Measurements from ENCODE around the gene RTP3. TPM values are rescaled to one million over a fixed set of nuclear protein-coding genes. Genes with fewer than 3 reads are reported as not detected.

RTP3 gene
- total and polyA plus RNA-seq, 4 donors: 1.0 to 61.7 (median 26.6) TPM

DNA sequence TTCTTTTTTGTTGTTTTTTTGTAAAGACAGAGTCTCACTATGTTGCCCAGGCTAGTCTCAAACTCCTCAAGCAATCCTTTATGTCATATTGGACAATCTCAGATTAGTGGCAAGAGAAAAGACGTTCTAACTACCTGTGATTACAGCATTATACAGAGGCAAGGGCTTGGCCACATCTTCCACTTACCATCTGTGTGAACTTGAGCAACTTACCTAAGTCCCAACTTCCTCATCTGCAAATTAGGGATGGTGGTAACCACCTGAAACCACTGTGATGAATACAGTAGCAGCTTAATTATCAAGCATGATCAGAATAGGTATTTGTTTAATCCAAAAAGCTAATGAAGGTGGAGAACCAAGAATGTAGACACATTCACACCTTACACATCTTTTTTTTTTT lies 52.2 kb downstream of the RTP3 start (continued):
- TF ChIP-seq, protein P1, sequence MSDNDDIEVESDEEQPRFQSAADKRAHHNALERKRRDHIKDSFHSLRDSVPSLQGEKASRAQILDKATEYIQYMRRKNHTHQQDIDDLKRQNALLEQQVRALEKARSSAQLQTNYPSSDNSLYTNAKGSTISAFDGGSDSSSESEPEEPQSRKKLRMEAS (IDR thresholded peaks at IDR 0.05): no peak
- TF ChIP-seq YY1 (IDR thresholded peaks at IDR 0.05): no peak
- TF ChIP-seq, protein P2, sequence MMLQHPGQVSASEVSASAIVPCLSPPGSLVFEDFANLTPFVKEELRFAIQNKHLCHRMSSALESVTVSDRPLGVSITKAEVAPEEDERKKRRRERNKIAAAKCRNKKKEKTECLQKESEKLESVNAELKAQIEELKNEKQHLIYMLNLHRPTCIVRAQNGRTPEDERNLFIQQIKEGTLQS (IDR thresholded peaks at IDR 0.05): no peak

Other genes starting within 250 kb of the RTP3 start
- gene CCR2, start 143.9 kb upstream of the RTP3 start, total RNA-seq: 1 to 10 TPM; 3.3 to 3.4 TPM
- gene CCR2, start 143.9 kb upstream of the RTP3 start, polyA plus RNA-seq: 1 to 10 TPM in 1 of 2 donors, under 1 TPM in 1; 0.68 to 1.5 TPM
- under 1 TPM; 0.23 to 0.75 TPM for gene CCR5, start 127.0 kb upstream of the RTP3 start, total RNA-seq
- gene CCR5, start 127.0 kb upstream of the RTP3 start, polyA plus RNA-seq: under 1 TPM; 0.06 to 0.51 TPM
- 1 to 10 TPM; 1.0 to 9.0 TPM for gene CCRL2, start 90.7 kb upstream of the RTP3 start, total RNA-seq
- gene CCRL2, start 90.7 kb upstream of the RTP3 start, polyA plus RNA-seq: under 1 TPM; 0.51 to 0.62 TPM
- 10 to 100 TPM in 1 of 2 donors, under 1 TPM in 1; 0.92 to 14.7 TPM for gene LTF, start 33.1 kb upstream of the RTP3 start, total RNA-seq
- 1 to 10 TPM in 1 of 2 donors, under 1 TPM in 1; 0.36 to 1.9 TPM for gene LTF, start 33.1 kb upstream of the RTP3 start, polyA plus RNA-seq
- 1 to 10 TPM in 1 of 2 donors, under 1 TPM in 1; 0.93 to 6.6 TPM for gene LRRC2, start 68.3 kb downstream of the RTP3 start, total RNA-seq
- 1 to 10 TPM; 1.9 to 7.6 TPM for gene LRRC2, start 68.3 kb downstream of the RTP3 start, polyA plus RNA-seq
- not detected for gene FAM240A, start 114.5 kb downstream of the RTP3 start, total RNA-seq
- gene FAM240A, start 114.5 kb downstream of the RTP3 start, polyA plus RNA-seq: not detected
- gene ALS2CL, start 195.7 kb downstream of the RTP3 start, total RNA-seq: 10 to 100 TPM in 1 of 2 donors, under 1 TPM in 1; 0.51 to 22.9 TPM
- 1 to 10 TPM; 4.8 to 6.6 TPM for gene ALS2CL, start 195.7 kb downstream of the RTP3 start, polyA plus RNA-seq
- under 1 TPM; 0.14 to 0.17 TPM for gene TMIE, start 203.4 kb downstream of the RTP3 start, total RNA-seq
- gene TMIE, start 203.4 kb downstream of the RTP3 start, polyA plus RNA-seq: under 1 TPM; 0.13 to 0.26 TPM
- gene PRSS50, start 219.9 kb downstream of the RTP3 start, total RNA-seq: under 1 TPM; 0.25 to 0.33 TPM
- gene PRSS50, start 219.9 kb downstream of the RTP3 start, polyA plus RNA-seq: under 1 TPM in 1 of 2 donors, not detected in 1; 0.02 TPM

Data from liver (tissue), 5 donors.